PC-9 (cell line): ENCODE measurements around the gene PODXL.

ENCODE experiments used
- EZH2 ChIP-seq: fragments of 200-600 bp; sonication (generic); IDR thresholded peaks from 2 replicates; pipeline ENCODE4 v1.8.0; 2017; ENCODE audit warnings: antibody characterized with exemption, low read depth
- TF ChIP-seq, protein P1 (sequence below): fragments of 200-600 bp; sonication (generic); conservative IDR thresholded peaks from 2 replicates; pipeline ENCODE4 v1.6.1; 2017; ENCODE audit warnings: mixed run types, antibody characterized with exemption, mild to moderate bottlenecking, moderate library complexity

GRCh38 chr7:131517218-131517923, 39.1 kb downstream of the PODXL start:
- TF ChIP-seq EZH2, result no peak
- TF ChIP-seq, protein P1, sequence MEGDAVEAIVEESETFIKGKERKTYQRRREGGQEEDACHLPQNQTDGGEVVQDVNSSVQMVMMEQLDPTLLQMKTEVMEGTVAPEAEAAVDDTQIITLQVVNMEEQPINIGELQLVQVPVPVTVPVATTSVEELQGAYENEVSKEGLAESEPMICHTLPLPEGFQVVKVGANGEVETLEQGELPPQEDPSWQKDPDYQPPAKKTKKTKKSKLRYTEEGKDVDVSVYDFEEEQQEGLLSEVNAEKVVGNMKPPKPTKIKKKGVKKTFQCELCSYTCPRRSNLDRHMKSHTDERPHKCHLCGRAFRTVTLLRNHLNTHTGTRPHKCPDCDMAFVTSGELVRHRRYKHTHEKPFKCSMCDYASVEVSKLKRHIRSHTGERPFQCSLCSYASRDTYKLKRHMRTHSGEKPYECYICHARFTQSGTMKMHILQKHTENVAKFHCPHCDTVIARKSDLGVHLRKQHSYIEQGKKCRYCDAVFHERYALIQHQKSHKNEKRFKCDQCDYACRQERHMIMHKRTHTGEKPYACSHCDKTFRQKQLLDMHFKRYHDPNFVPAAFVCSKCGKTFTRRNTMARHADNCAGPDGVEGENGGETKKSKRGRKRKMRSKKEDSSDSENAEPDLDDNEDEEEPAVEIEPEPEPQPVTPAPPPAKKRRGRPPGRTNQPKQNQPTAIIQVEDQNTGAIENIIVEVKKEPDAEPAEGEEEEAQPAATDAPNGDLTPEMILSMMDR, result no peak
